Measurements from ENCODE around the gene RGS12.

Gene RGS12

DNA sequence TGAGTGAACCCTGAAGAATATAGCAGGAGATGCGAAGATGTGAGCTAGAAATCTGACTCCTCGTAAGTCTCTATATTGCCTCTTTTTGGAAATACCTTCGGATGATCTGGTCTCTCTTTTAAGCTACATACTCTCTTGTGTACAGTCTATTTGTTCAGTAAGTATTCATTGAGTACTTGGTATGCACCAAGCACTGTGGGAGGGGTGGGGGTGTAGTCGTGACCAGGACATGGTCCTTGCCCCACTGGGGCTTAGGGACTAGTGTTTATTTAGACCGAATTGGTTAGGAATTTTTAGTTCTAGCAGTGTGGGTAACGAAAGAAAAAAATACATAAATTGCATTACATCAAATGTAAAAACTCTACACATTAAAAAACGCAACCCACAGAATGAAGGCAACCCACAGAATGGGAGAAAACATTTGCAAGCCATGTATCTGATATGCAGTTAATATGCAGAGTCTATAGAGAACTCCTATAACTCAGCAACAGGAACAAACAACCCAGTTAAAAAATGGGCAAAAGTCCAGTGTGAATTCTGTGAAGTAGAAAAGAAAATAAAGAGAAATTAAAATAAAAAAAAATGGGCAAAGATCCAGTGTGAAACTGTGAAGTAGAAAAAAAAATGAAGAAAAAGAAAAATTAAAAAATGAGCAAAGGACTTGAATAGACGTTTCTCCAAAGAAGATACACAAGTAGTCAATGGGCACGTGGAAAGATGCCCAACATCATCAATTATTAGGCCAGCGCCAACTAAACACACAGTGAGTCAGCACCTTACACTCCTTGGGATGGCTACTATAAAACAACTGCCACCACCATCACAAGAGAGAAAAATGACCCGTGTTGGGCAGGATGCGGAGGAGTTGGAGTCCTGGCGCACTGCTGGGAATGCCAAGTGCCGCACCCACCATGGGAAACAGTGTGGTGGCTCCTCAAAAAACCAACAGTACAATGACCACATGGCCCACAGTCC lies 43.8 kb downstream of the RGS12 start:
- no peak for DNase-seq (ENCODE audit: low spot score)
- Histone ChIP-seq H3K4me3 (no peak overlapping the region), H3K27ac (no peak overlapping the region)
- TF ChIP-seq, protein P1, sequence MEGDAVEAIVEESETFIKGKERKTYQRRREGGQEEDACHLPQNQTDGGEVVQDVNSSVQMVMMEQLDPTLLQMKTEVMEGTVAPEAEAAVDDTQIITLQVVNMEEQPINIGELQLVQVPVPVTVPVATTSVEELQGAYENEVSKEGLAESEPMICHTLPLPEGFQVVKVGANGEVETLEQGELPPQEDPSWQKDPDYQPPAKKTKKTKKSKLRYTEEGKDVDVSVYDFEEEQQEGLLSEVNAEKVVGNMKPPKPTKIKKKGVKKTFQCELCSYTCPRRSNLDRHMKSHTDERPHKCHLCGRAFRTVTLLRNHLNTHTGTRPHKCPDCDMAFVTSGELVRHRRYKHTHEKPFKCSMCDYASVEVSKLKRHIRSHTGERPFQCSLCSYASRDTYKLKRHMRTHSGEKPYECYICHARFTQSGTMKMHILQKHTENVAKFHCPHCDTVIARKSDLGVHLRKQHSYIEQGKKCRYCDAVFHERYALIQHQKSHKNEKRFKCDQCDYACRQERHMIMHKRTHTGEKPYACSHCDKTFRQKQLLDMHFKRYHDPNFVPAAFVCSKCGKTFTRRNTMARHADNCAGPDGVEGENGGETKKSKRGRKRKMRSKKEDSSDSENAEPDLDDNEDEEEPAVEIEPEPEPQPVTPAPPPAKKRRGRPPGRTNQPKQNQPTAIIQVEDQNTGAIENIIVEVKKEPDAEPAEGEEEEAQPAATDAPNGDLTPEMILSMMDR (IDR thresholded peaks at IDR 0.05) = no peak

DNA sequence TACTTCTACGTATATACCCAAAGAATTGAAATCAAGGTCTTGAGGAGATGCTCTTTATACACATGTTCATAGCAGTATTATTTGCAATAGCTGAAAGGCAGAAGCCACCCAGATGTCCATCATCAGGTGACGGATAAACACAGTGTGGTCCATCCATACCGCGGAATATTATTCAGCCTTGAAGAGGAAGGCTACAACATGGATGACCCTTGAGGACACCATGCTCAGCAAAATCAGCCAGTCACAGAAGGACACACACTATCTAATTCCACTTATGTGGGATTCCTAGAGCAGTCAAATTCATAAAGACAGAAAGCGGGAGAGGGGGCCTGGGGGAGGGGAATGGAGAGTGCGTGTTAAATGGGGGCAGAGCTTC lies 44.5 kb downstream of the RGS12 start:
- no peak for DNase-seq (ENCODE audit: low spot score)
- Histone ChIP-seq H3K27ac (no peak overlapping the region), H3K4me3 (no peak overlapping the region)
- TF ChIP-seq, protein P1 (IDR thresholded peaks at IDR 0.05) = no peak

DNA sequence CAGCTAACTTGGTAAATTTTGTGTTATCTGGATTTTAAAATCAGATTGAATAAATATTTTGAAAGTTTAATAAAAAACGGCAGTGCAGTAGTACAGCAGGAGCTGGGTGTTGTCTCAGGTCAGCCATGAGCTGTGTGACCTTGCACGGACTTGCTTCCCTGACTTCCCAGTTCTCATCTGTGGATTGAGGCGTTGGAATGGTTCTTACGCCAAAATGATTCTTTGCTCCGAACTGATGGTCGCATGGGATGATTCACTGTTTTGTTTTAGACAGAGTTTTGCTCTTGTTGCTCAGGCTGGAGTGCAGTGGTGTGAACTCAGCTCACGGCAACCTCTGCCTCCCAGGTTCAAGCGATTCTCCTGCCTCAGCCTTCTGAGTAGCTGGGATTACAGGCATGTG lies 45.0 kb downstream of the RGS12 start:
- TF ChIP-seq, protein P1 (IDR thresholded peaks at IDR 0.05) = no peak
- no peak for DNase-seq (ENCODE audit: low spot score)

DNA sequence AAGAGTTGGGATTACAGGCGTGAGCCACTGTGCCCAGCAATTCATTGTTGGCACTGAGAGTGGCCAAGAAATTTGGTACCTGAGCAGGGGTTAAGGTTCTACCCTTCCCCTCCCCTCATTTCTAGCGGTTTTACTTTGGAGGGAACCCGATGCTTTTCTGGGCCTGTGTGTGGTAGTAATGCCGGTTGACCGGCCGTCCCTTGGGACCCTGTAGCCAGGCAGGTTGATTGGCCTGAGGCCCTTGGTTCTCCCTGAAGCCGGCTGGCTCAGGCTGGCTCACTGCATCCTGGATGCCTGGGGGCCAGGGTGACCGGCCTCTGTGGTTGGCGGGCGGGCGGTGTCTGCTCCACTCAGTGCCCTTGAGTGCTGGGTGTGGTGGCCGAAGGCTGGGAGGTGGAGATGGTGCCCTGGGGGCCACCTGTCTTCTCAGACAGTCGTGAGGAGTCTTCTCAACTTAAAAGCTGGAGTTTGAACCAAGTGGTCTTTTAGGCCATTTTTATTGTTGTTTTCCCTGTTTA lies 45.6 kb downstream of the RGS12 start:
- H3K4me3 ChIP-seq = no peak overlapping the region
- TF ChIP-seq, protein P1 (IDR thresholded peaks at IDR 0.05) = no peak
- DNase-seq (ENCODE audit: low spot score) = no peak
- H3K27ac ChIP-seq = no peak overlapping the region

More for the DNA sequence above, 45.0 kb downstream of the RGS12 start:
- no peak overlapping the region for H3K27ac ChIP-seq
- no peak overlapping the region for H3K4me3 ChIP-seq

DNA sequence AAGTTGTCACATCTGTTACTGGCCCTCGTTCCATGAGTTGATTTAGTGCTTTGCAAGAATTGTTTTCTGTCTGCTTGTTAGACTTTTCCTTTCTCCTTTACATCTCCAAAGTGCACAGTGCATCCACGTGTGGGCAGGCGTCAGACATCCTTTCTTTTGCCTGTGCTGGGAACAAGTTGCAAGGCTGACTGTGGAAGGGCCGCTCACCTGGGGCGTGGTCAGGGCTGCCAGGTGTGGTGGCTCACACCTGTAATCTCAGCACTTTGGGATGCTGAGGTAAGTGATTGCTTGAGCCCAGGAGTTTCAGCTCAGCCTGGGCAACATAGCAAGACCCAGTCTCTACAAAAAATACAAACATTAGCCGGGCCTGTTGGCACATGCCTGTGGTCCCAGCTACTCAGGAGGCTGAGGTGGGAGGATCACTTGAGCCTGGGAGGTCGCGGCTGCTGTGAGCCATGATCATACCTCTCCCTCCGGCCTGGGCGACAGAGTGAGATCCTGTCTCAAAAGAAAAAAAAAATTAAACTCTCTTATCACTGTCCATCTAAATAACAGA lies 46.2 kb downstream of the RGS12 start:
- Histone ChIP-seq H3K4me3 (no peak overlapping the region), H3K27ac (no peak overlapping the region)
- TF ChIP-seq, protein P1 (IDR thresholded peaks at IDR 0.05) = no peak
- no peak for DNase-seq (ENCODE audit: low spot score)

DNA sequence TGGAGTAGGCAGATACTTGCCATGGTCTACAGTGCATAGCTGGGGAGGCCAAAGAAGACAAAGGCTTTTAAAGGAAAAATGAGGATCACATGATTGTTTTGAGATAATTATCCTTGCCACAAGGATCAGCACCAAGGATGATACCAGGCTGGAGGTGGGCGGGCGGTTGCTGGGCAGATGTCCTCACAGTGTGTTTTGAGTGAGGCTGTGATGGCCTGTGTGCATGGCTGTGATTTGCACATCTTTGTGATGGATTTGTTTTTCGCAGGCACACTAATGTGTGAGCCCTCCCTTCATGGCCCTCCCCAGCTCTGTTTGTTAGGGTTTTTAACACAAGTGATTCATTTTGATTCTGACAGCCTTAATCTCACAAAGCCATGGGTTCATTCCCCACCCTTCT lies 46.8 kb downstream of the RGS12 start:
- no peak for DNase-seq (ENCODE audit: low spot score)
- TF ChIP-seq, protein P1 (IDR thresholded peaks at IDR 0.05) = no peak
- Histone ChIP-seq H3K4me3 (no peak overlapping the region), H3K27ac (no peak overlapping the region)
